Measurements from ENCODE around the gene CLDN1.

Gene CLDN1, protein sequence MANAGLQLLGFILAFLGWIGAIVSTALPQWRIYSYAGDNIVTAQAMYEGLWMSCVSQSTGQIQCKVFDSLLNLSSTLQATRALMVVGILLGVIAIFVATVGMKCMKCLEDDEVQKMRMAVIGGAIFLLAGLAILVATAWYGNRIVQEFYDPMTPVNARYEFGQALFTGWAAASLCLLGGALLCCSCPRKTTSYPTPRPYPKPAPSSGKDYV

DNA sequence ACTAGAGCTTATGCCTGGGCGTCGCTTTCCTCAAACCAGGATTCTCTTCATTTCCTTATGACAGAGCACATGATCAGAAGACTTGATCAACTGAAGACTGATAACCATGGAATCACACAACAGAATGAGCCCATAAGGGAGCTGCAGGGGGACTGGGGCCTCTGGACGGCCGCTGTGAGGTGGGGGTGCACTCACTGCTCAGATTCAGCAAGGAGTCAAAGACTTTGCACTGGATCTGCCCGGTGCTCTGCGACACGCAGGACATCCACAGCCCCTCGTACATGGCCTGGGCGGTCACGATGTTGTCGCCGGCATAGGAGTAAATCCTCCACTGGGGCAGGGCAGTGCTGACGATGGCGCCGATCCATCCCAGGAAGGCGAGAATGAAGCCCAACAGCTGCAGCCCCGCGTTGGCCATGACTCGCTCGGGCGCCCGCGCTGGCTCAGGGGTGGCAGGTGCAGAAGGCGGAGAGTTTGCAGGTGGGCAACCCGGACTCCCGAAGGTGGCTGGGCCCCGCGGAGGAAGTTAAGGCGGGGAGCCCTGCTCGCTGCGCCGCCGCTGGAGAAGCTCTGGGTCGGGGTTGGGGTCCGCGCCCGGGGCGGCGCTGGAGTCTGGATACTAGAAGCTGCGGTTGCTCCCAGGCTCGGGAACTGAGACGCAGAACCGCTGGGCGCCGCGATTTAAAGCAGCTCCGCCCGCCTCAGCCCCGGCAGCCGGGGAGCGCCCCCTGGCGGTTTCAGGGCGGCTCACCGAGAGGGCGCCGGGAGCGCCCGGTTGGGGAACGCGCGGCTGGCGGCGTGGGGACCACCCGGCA is at the start of gene CLDN1:
CLDN1 (minus strand) TSS at position 658 of the 815 bp plus-strand sequence; CDS start at position 418, 240 bp downstream.
- Mint-ChIP-seq H3K4me1 (peaks cover 11% of the 10 kb centered on the region), H3K36me3 (no peaks in the 10 kb centered on the region), H3K27ac (no peak within 1 kb of the TSS), H3K27me3 (peaks cover 39% of the 10 kb centered on the region), H3K4me3 (peak within 1 kb of the TSS; percentile 56), H3K9me3 (no peaks in the 10 kb centered on the region)
- peak; percentile 63 for ATAC-seq

DNA sequence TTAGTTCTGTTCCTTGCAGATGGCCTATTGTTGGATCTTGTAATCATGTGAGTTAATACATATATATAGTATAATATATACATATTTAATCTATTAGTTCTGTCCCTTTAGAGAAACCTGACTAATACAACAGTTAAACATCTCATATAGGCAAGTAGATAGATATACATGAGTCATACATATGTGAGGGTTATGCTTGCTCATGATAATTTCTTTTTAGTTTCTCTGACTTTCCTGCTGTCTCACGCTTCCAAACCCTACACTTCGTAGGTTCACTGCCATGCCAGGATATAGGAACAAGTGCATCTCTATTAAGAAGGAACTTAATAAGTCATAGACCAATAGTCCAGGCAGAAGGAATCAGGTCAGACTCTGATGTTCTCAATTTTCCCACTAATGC is 48.9 kb upstream of the CLDN1 start:
- Mint-ChIP-seq H3K36me3 (no peaks in the 10 kb centered on the region), H3K4me1 (no peaks in the 10 kb centered on the region), H3K27ac (no peak overlapping the region), H3K9me3 (no peaks in the 10 kb centered on the region), H3K27me3 (no peaks in the 10 kb centered on the region), H3K4me3 (no peak overlapping the region)
- ATAC-seq = no peak

DNA sequence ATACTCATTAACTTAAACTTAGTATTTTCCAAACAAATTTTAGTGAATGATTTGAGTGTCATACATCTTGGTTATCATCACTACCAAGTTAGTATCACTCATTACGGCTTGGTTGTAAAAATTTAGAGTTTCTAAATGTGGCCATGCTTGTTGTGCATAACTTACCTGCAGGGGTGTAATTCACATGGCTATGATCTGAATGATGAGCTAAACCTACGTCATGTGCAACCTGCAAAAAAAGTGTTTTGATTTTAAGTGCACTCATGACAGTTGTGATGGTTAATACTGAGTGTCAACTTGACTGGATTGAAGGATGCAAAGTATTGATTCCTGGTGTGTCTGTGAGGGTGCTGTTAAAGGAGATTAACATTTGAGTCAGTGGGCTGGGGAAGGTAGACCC is 48.1 kb upstream of the CLDN1 start:
- Mint-ChIP-seq H3K9me3 (no peaks in the 10 kb centered on the region), H3K27ac (no peak overlapping the region), H3K4me3 (no peak overlapping the region), H3K36me3 (no peaks in the 10 kb centered on the region), H3K4me1 (no peaks in the 10 kb centered on the region), H3K27me3 (no peaks in the 10 kb centered on the region)
- no peak for ATAC-seq

DNA sequence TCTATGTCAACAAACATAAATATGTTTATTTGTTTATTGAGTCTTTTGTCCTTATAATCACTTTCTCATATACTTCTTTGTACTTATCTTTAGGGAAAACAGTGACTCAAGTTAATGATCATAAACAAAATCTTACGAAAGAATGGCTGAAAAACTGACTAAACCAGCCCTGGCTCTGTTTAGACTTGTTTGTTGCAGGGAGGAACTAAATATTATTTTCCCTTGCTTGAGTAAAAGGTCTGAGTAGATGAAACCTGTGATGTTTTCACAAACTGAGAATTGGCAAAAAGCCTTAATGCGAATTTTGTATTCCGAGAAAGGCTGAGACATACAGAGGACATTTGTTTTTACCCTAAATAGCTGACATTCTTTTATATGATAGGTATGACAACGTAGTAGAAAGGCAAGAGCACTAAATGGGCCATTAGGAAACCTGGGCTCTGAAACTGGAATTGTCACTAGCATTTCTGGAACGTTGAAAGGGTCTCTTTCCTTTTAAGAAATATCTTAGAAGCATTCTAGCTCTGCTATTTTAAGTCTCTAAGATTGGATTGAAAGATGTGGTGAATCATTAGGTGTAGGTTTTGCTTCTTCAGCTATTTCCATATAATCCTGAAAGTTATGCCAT is 47.5 kb upstream of the CLDN1 start:
- H3K9me3 Mint-ChIP-seq = no peaks in the 10 kb centered on the region
- ATAC-seq = no peak
- no peaks in the 10 kb centered on the region for H3K36me3 Mint-ChIP-seq
- H3K4me1 Mint-ChIP-seq = no peaks in the 10 kb centered on the region
- no peak overlapping the region for H3K4me3 Mint-ChIP-seq
- no peaks in the 10 kb centered on the region for H3K27me3 Mint-ChIP-seq
- H3K27ac Mint-ChIP-seq = no peak overlapping the region

DNA sequence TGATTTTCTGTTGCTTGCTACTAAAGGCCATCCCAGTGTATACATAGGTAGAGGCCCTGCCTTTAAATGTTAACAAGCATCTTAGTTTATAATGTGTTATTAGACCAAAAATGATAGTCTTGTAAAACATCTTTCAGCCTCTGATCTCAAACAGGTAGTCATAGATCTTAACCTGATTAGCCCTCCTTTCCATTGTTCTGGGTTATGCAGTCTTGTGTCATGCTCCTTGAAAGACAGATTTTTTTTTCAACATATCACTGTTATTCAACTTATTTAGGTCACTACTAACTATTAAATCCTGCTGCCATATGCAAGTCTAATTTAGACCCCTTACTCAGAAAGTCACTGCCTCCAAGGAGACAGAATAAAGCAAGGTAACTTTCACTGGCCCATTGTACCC is 46.6 kb upstream of the CLDN1 start:
- no peaks in the 10 kb centered on the region for H3K36me3 Mint-ChIP-seq
- no peak for ATAC-seq
- H3K4me1 Mint-ChIP-seq = no peaks in the 10 kb centered on the region
- H3K27ac Mint-ChIP-seq = no peak overlapping the region
- H3K9me3 Mint-ChIP-seq = no peaks in the 10 kb centered on the region
- no peak overlapping the region for H3K4me3 Mint-ChIP-seq
- no peaks in the 10 kb centered on the region for H3K27me3 Mint-ChIP-seq

DNA sequence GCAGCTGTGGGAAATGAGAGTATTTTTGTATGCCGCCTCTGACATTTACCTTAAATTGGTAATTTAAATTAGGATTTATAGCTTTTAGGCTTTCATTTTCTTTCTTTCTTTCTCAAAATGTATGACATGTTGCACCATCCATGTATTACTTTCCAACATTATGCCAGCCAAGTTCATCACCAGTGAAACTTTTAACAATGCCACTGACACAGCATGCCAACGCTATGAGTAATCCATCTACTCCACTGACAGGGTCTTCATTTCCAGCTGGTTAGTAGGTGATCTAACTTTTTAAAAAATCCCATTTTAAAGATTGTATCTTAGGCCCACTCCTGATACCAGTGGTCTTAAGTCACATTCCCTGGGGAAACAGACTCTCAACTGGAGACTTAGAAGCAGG is 43.9 kb upstream of the CLDN1 start:
- Mint-ChIP-seq H3K36me3 (no peaks in the 10 kb centered on the region), H3K9me3 (no peaks in the 10 kb centered on the region), H3K27me3 (no peaks in the 10 kb centered on the region), H3K4me1 (no peaks in the 10 kb centered on the region), H3K27ac (no peak overlapping the region), H3K4me3 (no peak overlapping the region)
- ATAC-seq = no peak

DNA sequence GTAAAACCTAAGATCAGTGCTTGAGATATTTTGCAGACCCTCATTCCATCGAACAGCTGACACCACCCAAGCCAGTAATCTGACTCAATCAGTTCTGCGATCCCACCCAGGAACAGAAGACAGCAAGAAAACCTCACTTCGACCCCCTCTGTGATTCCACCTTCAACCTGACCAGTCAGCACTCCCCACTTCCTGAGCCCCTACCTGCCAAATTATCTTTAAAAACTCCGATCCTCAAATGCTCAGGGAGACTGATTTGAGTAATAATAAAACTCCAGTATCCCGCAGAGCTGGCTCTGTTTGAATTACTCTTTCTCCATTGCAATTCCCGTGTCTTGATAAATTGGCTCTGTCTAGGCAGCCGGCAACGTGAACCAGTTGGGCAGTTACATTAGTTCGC is 40.0 kb upstream of the CLDN1 start:
- Mint-ChIP-seq H3K27me3 (no peaks in the 10 kb centered on the region), H3K4me3 (no peak overlapping the region), H3K36me3 (no peaks in the 10 kb centered on the region), H3K27ac (no peak overlapping the region), H3K4me1 (no peaks in the 10 kb centered on the region), H3K9me3 (no peaks in the 10 kb centered on the region)
- no peak for ATAC-seq

DNA sequence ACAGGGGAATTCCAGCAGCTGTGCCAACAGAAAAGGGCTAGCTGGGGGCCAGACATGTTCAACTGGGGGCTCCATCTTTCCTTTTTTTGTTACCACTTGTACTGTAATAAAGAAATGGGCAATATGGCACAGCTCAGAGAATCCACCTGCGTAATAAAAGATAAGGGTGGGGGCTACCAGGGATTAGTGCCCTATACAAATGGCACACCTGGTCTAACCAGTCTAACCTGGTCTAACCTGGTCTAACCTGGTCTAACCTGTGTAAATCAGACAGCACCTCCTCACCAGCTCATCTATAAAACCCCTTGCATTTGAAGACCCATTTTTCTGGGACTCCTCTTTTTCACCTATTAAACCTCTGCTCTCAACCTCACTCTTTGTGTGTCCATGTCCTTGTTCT is 39.5 kb upstream of the CLDN1 start:
- ATAC-seq = no peak
- H3K27ac Mint-ChIP-seq = no peak overlapping the region
- H3K27me3 Mint-ChIP-seq = no peaks in the 10 kb centered on the region
- H3K4me1 Mint-ChIP-seq = no peaks in the 10 kb centered on the region
- H3K4me3 Mint-ChIP-seq = no peak overlapping the region
- no peaks in the 10 kb centered on the region for H3K36me3 Mint-ChIP-seq
- H3K9me3 Mint-ChIP-seq = no peaks in the 10 kb centered on the region

DNA sequence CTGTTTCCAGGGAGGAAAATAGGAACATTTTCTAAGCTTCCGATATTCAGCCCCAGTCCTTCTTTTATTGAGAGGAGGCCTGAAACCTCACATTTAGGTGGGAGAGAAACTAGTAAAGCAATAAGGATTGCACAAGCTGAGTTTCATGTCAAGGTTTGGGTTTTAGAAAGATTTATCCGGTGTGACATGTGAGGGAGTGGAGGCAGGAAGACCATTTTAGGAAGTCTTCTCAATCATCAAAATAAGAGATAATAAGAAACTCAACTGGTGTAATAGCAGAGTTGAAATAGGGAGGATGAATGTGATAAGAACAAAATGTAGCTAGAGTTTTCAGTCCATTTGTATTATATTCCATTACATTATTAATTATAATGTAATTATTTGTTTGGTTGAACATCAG is 38.0 kb upstream of the CLDN1 start:
- Mint-ChIP-seq H3K27ac (no peak overlapping the region), H3K9me3 (no peaks in the 10 kb centered on the region), H3K27me3 (no peaks in the 10 kb centered on the region), H3K4me3 (no peak overlapping the region), H3K36me3 (no peaks in the 10 kb centered on the region), H3K4me1 (no peaks in the 10 kb centered on the region)
- ATAC-seq = no peak

DNA sequence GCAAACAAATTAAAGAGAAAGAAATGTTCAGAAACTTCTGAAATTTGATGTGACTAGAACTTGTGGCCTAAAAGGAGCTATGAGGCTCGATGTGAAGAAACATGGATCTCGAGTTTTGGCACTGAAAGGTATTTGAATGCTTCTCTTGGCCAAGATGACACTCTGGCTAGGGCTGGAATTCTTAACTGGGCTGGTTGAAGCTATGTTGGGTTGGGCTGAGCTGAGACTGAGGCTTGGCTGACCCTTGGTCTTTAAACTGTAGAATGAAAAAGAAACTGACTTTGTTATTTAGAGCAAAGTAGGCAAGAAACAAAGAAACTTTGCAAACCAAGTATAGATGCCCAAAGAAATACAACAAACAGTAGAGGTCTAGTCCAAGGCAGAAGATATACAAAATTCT is 37.6 kb upstream of the CLDN1 start:
- H3K4me3 Mint-ChIP-seq = no peak overlapping the region
- no peaks in the 10 kb centered on the region for H3K9me3 Mint-ChIP-seq
- no peaks in the 10 kb centered on the region for H3K27me3 Mint-ChIP-seq
- H3K4me1 Mint-ChIP-seq = no peaks in the 10 kb centered on the region
- H3K36me3 Mint-ChIP-seq = no peaks in the 10 kb centered on the region
- H3K27ac Mint-ChIP-seq = no peak overlapping the region
- no peak for ATAC-seq

DNA sequence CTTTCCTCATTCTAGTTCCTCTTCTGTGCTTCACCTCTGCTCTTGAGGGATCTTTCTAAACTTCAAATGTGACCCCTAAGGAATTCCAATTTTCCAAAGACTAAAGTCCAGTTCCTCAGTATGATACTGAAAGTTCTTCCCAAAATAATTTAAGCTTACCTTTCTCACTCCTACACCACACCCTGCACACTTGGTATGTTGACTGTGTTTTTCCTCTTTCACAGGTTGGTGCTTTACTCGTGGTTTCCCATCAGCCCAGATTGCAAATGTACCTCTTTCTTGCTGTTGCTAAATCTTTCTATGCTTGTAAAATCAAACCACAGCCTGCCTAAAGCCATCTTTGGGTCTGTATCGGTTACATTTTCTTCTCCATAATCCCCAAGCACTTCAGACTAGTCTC is 35.2 kb upstream of the CLDN1 start:
- no peak for ATAC-seq
- no peaks in the 10 kb centered on the region for H3K9me3 Mint-ChIP-seq
- no peaks in the 10 kb centered on the region for H3K36me3 Mint-ChIP-seq
- no peak overlapping the region for H3K4me3 Mint-ChIP-seq
- H3K27me3 Mint-ChIP-seq = no peaks in the 10 kb centered on the region
- no peak overlapping the region for H3K27ac Mint-ChIP-seq
- H3K4me1 Mint-ChIP-seq = no peaks in the 10 kb centered on the region

DNA sequence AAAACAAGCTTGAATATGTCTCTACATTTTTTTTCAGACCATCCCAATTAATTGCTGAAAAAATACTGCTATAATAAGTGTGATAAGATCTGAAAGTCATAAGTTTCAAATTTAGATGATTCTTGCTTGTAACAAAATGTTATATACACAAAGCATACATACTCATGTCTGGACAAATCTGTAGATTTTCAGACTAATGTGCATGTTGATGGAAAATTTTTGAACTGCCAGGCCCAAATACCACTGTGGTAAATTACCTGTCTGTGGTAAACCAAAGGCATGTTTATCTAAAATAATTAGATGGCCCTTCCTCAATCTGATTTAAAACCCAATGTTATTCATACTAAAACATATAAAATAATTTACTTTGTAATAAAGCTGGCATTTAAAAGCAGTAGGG is 34.0 kb upstream of the CLDN1 start:
- Mint-ChIP-seq H3K27ac (no peak overlapping the region), H3K27me3 (no peaks in the 10 kb centered on the region), H3K9me3 (no peaks in the 10 kb centered on the region), H3K4me3 (no peak overlapping the region), H3K36me3 (no peaks in the 10 kb centered on the region), H3K4me1 (no peaks in the 10 kb centered on the region)
- ATAC-seq = no peak

DNA sequence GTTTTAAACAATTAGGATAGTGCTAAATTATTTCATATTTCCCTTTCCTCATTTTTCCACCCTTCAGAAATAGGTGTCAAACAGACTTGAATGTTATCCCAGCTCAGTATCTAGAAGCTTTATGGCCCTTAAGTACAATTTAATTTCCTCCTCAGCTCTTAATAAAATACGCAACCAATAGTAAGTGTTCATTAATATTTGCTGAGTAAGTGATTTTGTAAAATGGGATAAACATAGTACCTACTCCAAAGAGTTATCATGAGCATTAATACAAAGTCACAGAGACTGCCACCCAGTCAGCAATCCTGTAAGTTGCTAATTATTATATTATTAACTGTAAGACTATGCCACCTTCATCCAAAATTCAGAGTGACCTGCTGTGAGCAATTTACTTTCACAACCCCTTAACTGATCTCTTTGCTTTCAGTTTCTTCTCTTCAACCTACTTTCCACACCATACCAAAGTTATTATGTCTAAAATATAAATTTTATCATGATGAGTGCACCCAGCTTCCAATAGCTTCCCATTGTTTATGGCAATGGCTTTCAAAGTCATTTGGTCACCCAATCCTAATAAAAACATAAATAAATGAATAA is 30.7 kb upstream of the CLDN1 start:
- ATAC-seq = no peak
- H3K9me3 Mint-ChIP-seq = peaks cover 8% of the 10 kb centered on the region
- H3K27ac Mint-ChIP-seq = no peak overlapping the region
- H3K4me3 Mint-ChIP-seq = no peak overlapping the region
- H3K27me3 Mint-ChIP-seq = no peaks in the 10 kb centered on the region
- H3K36me3 Mint-ChIP-seq = no peaks in the 10 kb centered on the region
- no peaks in the 10 kb centered on the region for H3K4me1 Mint-ChIP-seq

DNA sequence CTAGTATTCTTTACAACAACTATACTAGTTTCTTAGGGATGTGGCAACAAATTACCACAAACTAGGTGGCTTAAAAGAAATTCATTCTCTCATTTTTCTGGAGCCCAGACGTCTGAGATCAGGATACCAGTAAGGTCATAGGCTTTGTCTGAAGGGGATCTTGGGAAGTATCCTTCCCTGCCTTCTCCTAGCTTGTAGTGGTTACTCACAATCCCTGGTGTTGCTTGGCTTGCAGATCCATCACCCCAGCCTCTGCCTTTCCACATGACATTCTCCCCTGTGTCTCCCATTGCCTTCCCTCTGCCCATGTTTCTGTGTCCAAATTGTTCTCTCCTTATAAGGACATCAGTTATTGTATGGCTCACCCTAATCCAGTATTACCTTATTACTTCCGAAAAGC is 24.3 kb upstream of the CLDN1 start:
- H3K9me3 Mint-ChIP-seq = peaks cover 14% of the 10 kb centered on the region
- no peak overlapping the region for H3K27ac Mint-ChIP-seq
- no peaks in the 10 kb centered on the region for H3K27me3 Mint-ChIP-seq
- H3K4me1 Mint-ChIP-seq = no peaks in the 10 kb centered on the region
- no peak overlapping the region for H3K4me3 Mint-ChIP-seq
- no peak for ATAC-seq
- no peaks in the 10 kb centered on the region for H3K36me3 Mint-ChIP-seq

DNA sequence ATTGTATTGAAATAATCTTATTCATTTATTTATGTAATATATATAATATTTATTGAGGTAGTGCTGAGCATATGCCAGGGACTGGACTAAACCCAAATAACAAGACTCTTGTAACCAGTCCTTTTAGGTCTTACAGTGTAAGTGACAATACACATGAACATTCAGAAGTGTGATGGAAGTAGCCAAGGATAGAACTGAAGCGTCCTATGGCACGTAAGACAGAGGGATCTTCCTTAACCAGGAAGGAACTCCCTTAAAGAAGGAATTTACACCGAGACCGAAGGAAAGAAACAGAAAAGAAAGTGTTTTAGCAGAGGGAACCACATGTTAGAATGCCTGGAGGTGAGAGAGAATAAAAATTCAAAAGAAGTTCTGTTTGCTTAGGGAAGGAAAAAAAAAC is 23.6 kb upstream of the CLDN1 start:
- Mint-ChIP-seq H3K36me3 (no peaks in the 10 kb centered on the region), H3K9me3 (peaks cover 14% of the 10 kb centered on the region), H3K4me3 (no peak overlapping the region), H3K4me1 (no peaks in the 10 kb centered on the region), H3K27ac (no peak overlapping the region), H3K27me3 (no peaks in the 10 kb centered on the region)
- ATAC-seq = no peak

Measured in stimulated activated memory B cell treated with anti-CD40 and anti-IgM and Interleukin-4, amounts not matched to agents 10 μg/mL and 1 μg/mL and 100 μg/mL, for 72 hours (primary cell).